Renal cortical epithelial cell (primary cell): ENCODE measurements around the gene ARG2. TPM values are rescaled to one million over a fixed set of nuclear protein-coding genes. Genes with fewer than 3 reads are reported as not detected.

Experiments used
- DNase-seq: peaks from one replicate; pipeline ENCODE4 v3.0.0-alpha.2; 2011; ENCODE audit warnings: low read depth
- total RNA-seq: library from RNA; depleted of rRNA; stranded (reverse); fragments of >200 nt; gene quantifications from 2 replicates; pipeline ENCODE4 v1.2.3, GENCODE V29; 2014

Gene ARG2
- total RNA-seq, 1 donor from 2014 or later = 4.5 TPM

GRCh38 chr14:67636361-67636919, 16.7 kb downstream of the ARG2 start:
- peak; percentile 77 for DNase-seq

- no peak for DNase-seq
Observed at GRCh38 chr14:67638642-67639041, 18.9 kb downstream of the ARG2 start.

- no peak for DNase-seq
Observed at GRCh38 chr14:67641480-67641879, 21.8 kb downstream of the ARG2 start.

- no peak for DNase-seq
Observed at GRCh38 chr14:67641902-67642749, 22.4 kb downstream of the ARG2 start.

- DNase-seq = peak; percentile 15
Observed at GRCh38 chr14:67643713-67644112, 24.0 kb downstream of the ARG2 start.

- peak; percentile 51 for DNase-seq
Observed at GRCh38 chr14:67644428-67644827, 24.7 kb downstream of the ARG2 start.

- DNase-seq = no peak
Observed at GRCh38 chr14:67645414-67645813, 25.7 kb downstream of the ARG2 start.

- peak; percentile 92 for DNase-seq
Observed at GRCh38 chr14:67646131-67646530, 26.4 kb downstream of the ARG2 start.

- no peak for DNase-seq
Observed at GRCh38 chr14:67650151-67650550, 30.4 kb downstream of the ARG2 start.

- peak; percentile 78 for DNase-seq
Observed at GRCh38 chr14:67650694-67651093, 31.0 kb downstream of the ARG2 start.

GRCh38 chr14:67652189-67652588, 32.5 kb downstream of the ARG2 start:
- DNase-seq = no peak

GRCh38 chr14:67653651-67654280, 34.0 kb downstream of the ARG2 start:
- no peak for DNase-seq

GRCh38 chr14:67663633-67664032, 43.9 kb downstream of the ARG2 start:
- no peak for DNase-seq

GRCh38 chr14:67665868-67666267, 46.1 kb downstream of the ARG2 start:
- DNase-seq = no peak

GRCh38 chr14:67666750-67667449, 47.2 kb downstream of the ARG2 start:
- DNase-seq = peak; percentile 70

- DNase-seq = no peak
Observed at GRCh38 chr14:67668559-67668958, 48.8 kb downstream of the ARG2 start.

- no peak for DNase-seq
Observed at GRCh38 chr14:67673451-67673850, 53.7 kb downstream of the ARG2 start.

- DNase-seq = peak; percentile 32
Observed at GRCh38 chr14:67674139-67674479, 54.4 kb downstream of the ARG2 start.

- DNase-seq = peak; percentile 44
Observed at GRCh38 chr14:67674480-67675218, 54.9 kb downstream of the ARG2 start, which contains the start of gene VTI1B. Gene VTI1B (minus strand): TSS chr14:67674632. CDS start chr14:67674489, 143 bp downstream.

GRCh38 chr14:67675219-67675582, 55.5 kb downstream of the ARG2 start:
- DNase-seq = no peak

- DNase-seq = no peak
Observed at GRCh38 chr14:67679006-67679405, 59.3 kb downstream of the ARG2 start.
